NT2/D1 (cell line): Measurements from ENCODE around the gene ITPKA.

Experiments used
- YY1 ChIP-seq: IDR thresholded peaks from 2 replicates; pipeline ENCODE4 v1.6.1; 2011; ENCODE audit not compliant: insufficient read length, insufficient read depth
- ZNF274 ChIP-seq: IDR thresholded peaks from 2 replicates; pipeline ENCODE4 v1.6.1; 2011; ENCODE audit warnings: mild to moderate bottlenecking, low read depth, low read length

DNA sequence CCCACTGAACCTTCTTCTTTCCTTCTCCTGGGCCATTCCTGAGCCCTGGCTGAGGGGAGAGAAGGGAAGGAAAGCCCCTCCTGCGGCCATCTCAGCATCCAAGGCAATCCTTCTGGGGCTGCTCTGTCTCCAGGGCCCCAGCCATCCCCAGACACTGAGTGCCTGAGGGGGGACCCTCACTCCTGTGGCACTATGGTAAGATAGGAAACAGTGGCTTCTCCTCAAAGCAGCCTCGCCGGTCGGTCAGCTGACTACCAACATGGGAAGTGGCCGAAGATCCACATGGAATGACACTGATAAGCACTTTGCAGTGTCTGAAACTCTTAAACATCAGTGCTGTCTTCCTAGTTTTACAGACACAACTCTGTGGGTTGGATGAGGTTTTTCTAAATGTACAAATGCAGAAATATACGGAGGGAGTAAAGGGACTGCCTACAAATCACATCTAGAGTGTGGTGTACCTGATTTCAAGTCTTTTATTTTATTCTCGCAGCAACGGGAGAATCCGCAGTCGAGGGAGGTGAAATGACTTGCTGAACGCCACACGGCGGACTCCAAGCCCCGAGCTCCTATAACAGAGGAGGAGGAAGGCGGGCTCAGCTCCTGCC, 973 bp upstream of the ITPKA start:
- TF ChIP-seq YY1 (no peak), ZNF274 (no peak)
